ENCODE results near the gene EYA3.
"Not testable (repeated sequence)": the region's sequence is repeated elsewhere in the genome, so short reads cannot be mapped to it uniquely, and the experiment has no call there.

Gene EYA3

GRCh38 chr1:27994526-27994925 lies 93.9 kb downstream of the EYA3 start:
- not testable (repeated sequence) for H3K4me3 Mint-ChIP-seq; H3K4me1 Mint-ChIP-seq; H3K27ac Mint-ChIP-seq; H3K27me3 Mint-ChIP-seq; H3K9me3 Mint-ChIP-seq; DNase-seq (ENCODE audit: low spot score in 2 of 2); ATAC-seq (ENCODE audit: low read depth)
- H3K36me3 Mint-ChIP-seq = peaks cover 33% of the 10 kb centered on the region

- H3K4me3 Mint-ChIP-seq = no peak overlapping the region
- peaks cover 35% of the 10 kb centered on the region for H3K36me3 Mint-ChIP-seq
- DNase-seq (ENCODE audit: low spot score in 2 of 2) = no peak
- no peaks in the 10 kb centered on the region for H3K27me3 Mint-ChIP-seq
- ATAC-seq (ENCODE audit: low read depth) = no peak
- no peaks in the 10 kb centered on the region for H3K4me1 Mint-ChIP-seq
- no peaks in the 10 kb centered on the region for H3K9me3 Mint-ChIP-seq
- no peak overlapping the region for H3K27ac Mint-ChIP-seq
These were observed 94.3 kb downstream of the EYA3 start for GRCh38 chr1:27994060-27994459.

- no peak for DNase-seq (ENCODE audit: low spot score in 2 of 2)
- Mint-ChIP-seq H3K27me3 (no peaks in the 10 kb centered on the region), H3K4me3 (no peak overlapping the region), H3K27ac (no peak overlapping the region), H3K36me3 (peaks cover 36% of the 10 kb centered on the region), H3K9me3 (no peaks in the 10 kb centered on the region), H3K4me1 (no peaks in the 10 kb centered on the region)
- ATAC-seq (ENCODE audit: low read depth) = no peak
These were observed 95.2 kb downstream of the EYA3 start for GRCh38 chr1:27993241-27993640.

GRCh38 chr1:27992276-27992675 lies 96.1 kb downstream of the EYA3 start:
- H3K4me1 Mint-ChIP-seq = no peaks in the 10 kb centered on the region
- no peak overlapping the region for H3K4me3 Mint-ChIP-seq
- DNase-seq (ENCODE audit: low spot score in 2 of 2) (no peak), ATAC-seq (ENCODE audit: low read depth) (peak; percentile 66)
- H3K36me3 Mint-ChIP-seq = peaks cover 33% of the 10 kb centered on the region
- peak overlapping the region; percentile 68 for H3K27ac Mint-ChIP-seq
- no peaks in the 10 kb centered on the region for H3K27me3 Mint-ChIP-seq
- no peaks in the 10 kb centered on the region for H3K9me3 Mint-ChIP-seq

- Mint-ChIP-seq H3K4me1 (no peaks in the 10 kb centered on the region), H3K4me3 (no peak overlapping the region), H3K27me3 (no peaks in the 10 kb centered on the region), H3K9me3 (no peaks in the 10 kb centered on the region), H3K36me3 (peaks cover 28% of the 10 kb centered on the region), H3K27ac (no peak overlapping the region)
- DNase-seq (ENCODE audit: low spot score in 2 of 2) = no peak
- ATAC-seq (ENCODE audit: low read depth) = no peak
These were observed 97.4 kb downstream of the EYA3 start for GRCh38 chr1:27990920-27991537.

GRCh38 chr1:27981145-27981544 lies 107.3 kb downstream of the EYA3 start:
- H3K27ac Mint-ChIP-seq = no peak overlapping the region
- no peaks in the 10 kb centered on the region for H3K4me1 Mint-ChIP-seq
- no peaks in the 10 kb centered on the region for H3K9me3 Mint-ChIP-seq
- ATAC-seq (ENCODE audit: low read depth) (no peak), DNase-seq (ENCODE audit: low spot score in 2 of 2) (no peak)
- H3K4me3 Mint-ChIP-seq = no peak overlapping the region
- peaks cover 5% of the 10 kb centered on the region for H3K36me3 Mint-ChIP-seq
- H3K27me3 Mint-ChIP-seq = no peaks in the 10 kb centered on the region

GRCh38 chr1:27980216-27980845 lies 108.1 kb downstream of the EYA3 start:
- Mint-ChIP-seq H3K4me3 (no peak overlapping the region), H3K4me1 (no peaks in the 10 kb centered on the region), H3K36me3 (peaks cover 5% of the 10 kb centered on the region), H3K27me3 (no peaks in the 10 kb centered on the region), H3K9me3 (no peaks in the 10 kb centered on the region), H3K27ac (no peak overlapping the region)
- no peak for DNase-seq (ENCODE audit: low spot score in 2 of 2)
- ATAC-seq (ENCODE audit: low read depth) = no peak

GRCh38 chr1:27979859-27980201 lies 108.6 kb downstream of the EYA3 start:
- H3K27ac Mint-ChIP-seq = no peak overlapping the region
- no peaks in the 10 kb centered on the region for H3K27me3 Mint-ChIP-seq
- DNase-seq (ENCODE audit: low spot score in 2 of 2) = no peak
- peaks cover 5% of the 10 kb centered on the region for H3K36me3 Mint-ChIP-seq
- no peaks in the 10 kb centered on the region for H3K9me3 Mint-ChIP-seq
- H3K4me3 Mint-ChIP-seq = no peak overlapping the region
- ATAC-seq (ENCODE audit: low read depth) = no peak
- no peaks in the 10 kb centered on the region for H3K4me1 Mint-ChIP-seq

- Mint-ChIP-seq H3K27ac (no peak overlapping the region), H3K4me1 (no peaks in the 10 kb centered on the region), H3K4me3 (no peak overlapping the region), H3K9me3 (no peaks in the 10 kb centered on the region), H3K36me3 (peaks cover 5% of the 10 kb centered on the region), H3K27me3 (no peaks in the 10 kb centered on the region)
- peak in 1 of 2 donors; percentile 29 for DNase-seq (ENCODE audit: low spot score in 2 of 2)
- ATAC-seq (ENCODE audit: low read depth) = peak; percentile 63
These were observed 109.1 kb downstream of the EYA3 start for GRCh38 chr1:27979151-27979858.

- Mint-ChIP-seq H3K27ac (no peak overlapping the region), H3K27me3 (no peaks in the 10 kb centered on the region), H3K4me3 (no peak overlapping the region), H3K36me3 (peaks cover 15% of the 10 kb centered on the region), H3K4me1 (peaks cover 4% of the 10 kb centered on the region), H3K9me3 (no peaks in the 10 kb centered on the region)
- no peak for DNase-seq (ENCODE audit: low spot score in 2 of 2)
- no peak for ATAC-seq (ENCODE audit: low read depth)
These were observed 114.0 kb downstream of the EYA3 start for GRCh38 chr1:27974417-27974781.

- Mint-ChIP-seq H3K9me3 (no peaks in the 10 kb centered on the region), H3K27ac (peak overlapping the region; percentile 26), H3K4me3 (no peak overlapping the region), H3K36me3 (peaks cover 15% of the 10 kb centered on the region), H3K4me1 (peaks cover 5% of the 10 kb centered on the region), H3K27me3 (no peaks in the 10 kb centered on the region)
- no peak for DNase-seq (ENCODE audit: low spot score in 2 of 2)
- no peak for ATAC-seq (ENCODE audit: low read depth)
These were observed 114.5 kb downstream of the EYA3 start for GRCh38 chr1:27973771-27974416.

- H3K27ac Mint-ChIP-seq = no peak overlapping the region
These were observed 116.3 kb downstream of the EYA3 start for GRCh38 chr1:27972141-27972540.

GRCh38 chr1:27971674-27972073 lies 116.7 kb downstream of the EYA3 start:
- H3K36me3 Mint-ChIP-seq = peaks cover 20% of the 10 kb centered on the region
- H3K27me3 Mint-ChIP-seq = no peaks in the 10 kb centered on the region
- H3K27ac Mint-ChIP-seq = no peak overlapping the region
- ATAC-seq (ENCODE audit: low read depth) (no peak), DNase-seq (ENCODE audit: low spot score in 2 of 2) (no peak)
- H3K9me3 Mint-ChIP-seq = no peaks in the 10 kb centered on the region
- H3K4me1 Mint-ChIP-seq = peaks cover 10% of the 10 kb centered on the region
- no peak overlapping the region for H3K4me3 Mint-ChIP-seq

More at GRCh38 chr1:27972141-27972540, 116.3 kb downstream of the EYA3 start:
- ATAC-seq (ENCODE audit: low read depth) (no peak), DNase-seq (ENCODE audit: low spot score in 2 of 2) (no peak)
- Mint-ChIP-seq H3K36me3 (peaks cover 21% of the 10 kb centered on the region), H3K9me3 (no peaks in the 10 kb centered on the region), H3K4me3 (no peak overlapping the region), H3K4me1 (peaks cover 10% of the 10 kb centered on the region), H3K27me3 (no peaks in the 10 kb centered on the region)

- H3K4me1 Mint-ChIP-seq = peaks cover 10% of the 10 kb centered on the region
- H3K4me3 Mint-ChIP-seq = no peak overlapping the region
- H3K9me3 Mint-ChIP-seq = no peaks in the 10 kb centered on the region
- H3K27ac Mint-ChIP-seq = peak overlapping the region; percentile 38
- peaks cover 22% of the 10 kb centered on the region for H3K36me3 Mint-ChIP-seq
- ATAC-seq (ENCODE audit: low read depth) (no peak), DNase-seq (ENCODE audit: low spot score in 2 of 2) (no peak)
- no peaks in the 10 kb centered on the region for H3K27me3 Mint-ChIP-seq
These were observed 118.0 kb downstream of the EYA3 start for GRCh38 chr1:27970401-27970800.
